Kidney (tissue), 14 donors: ENCODE measurements around the gene LYPD3. TPM values are rescaled to one million over a fixed set of nuclear protein-coding genes. Genes with fewer than 3 reads are reported as not detected.

ENCODE experiments used
- DNase-seq, 5 donors: peaks; one replicate each; pipeline ENCODE4 v3.0.0-alpha.2; 2013 to 2020
- FAIRE-seq: peaks from 2 replicates; lab custom pipeline; 2012; peaks lifted over from hg19 to GRCh38; lab: Jason Lieb, UNC
- H3K27ac ChIP-seq, 2 donors: one replicate each; pipeline ENCODE4 v1.7.0; 2013; ENCODE audit warnings: low read depth in 2 of 2, low read length in 2 of 2, inconsistent platforms in 1 of 2
- H3K27me3 ChIP-seq: one replicate; pipeline ENCODE4 v1.7.1; 2013; ENCODE audit warnings: low read length, inconsistent platforms; ENCODE audit not compliant: control insufficient read depth, insufficient read depth
- H3K36me3 ChIP-seq, 3 donors: one replicate each; pipeline versions ENCODE4 v1.7.0 to v1.7.1; 2013; ENCODE audit warnings: low read length in 3 of 3, control low read depth in 1 of 3, inconsistent platforms in 1 of 3; ENCODE audit not compliant: insufficient read depth in 3 of 3, control insufficient read depth in 2 of 3
- H3K4me1 ChIP-seq, 3 donors: one replicate each; pipeline versions ENCODE4 v1.7.0 to v1.7.1; 2013; ENCODE audit warnings: low read length in 3 of 3, inconsistent platforms in 1 of 3, low read depth in 1 of 3; ENCODE audit not compliant: control insufficient read depth in 2 of 3, insufficient read depth in 2 of 3
- H3K4me3 ChIP-seq, 3 donors: one replicate each; pipeline versions ENCODE4 v1.7.0 to v1.8.1; 2013; ENCODE audit warnings: low read length in 3 of 3, control low read depth in 1 of 3, inconsistent platforms in 1 of 3
- H3K9ac ChIP-seq, 3 donors: one replicate each; pipeline versions ENCODE4 v1.7.0 to v1.7.1; 2013; ENCODE audit warnings: low read length in 3 of 3, control low read depth in 1 of 3, inconsistent platforms in 1 of 3
- H3K9me3 ChIP-seq, 3 donors: one replicate each; pipeline versions ENCODE4 v1.7.0 to v1.7.1; 2013; ENCODE audit warnings: low read length in 3 of 3, control low read depth in 1 of 3, inconsistent platforms in 1 of 3; ENCODE audit not compliant: control insufficient read depth in 2 of 3, insufficient read depth in 1 of 3
- CTCF ChIP-seq: IDR thresholded peaks from 3 replicates; pipeline ENCODE4 v1.5.1; 2012; ENCODE audit warnings: mild to moderate bottlenecking, moderate library complexity, borderline replicate concordance; ENCODE audit not compliant: insufficient read depth; ENCODE audit errors: extremely low read depth
- intact Hi-C: fragments of 100-400 bp; cut with DNase I; formaldehyde crosslinking; loops from one replicate; pipeline ENCODE4 v1.11.1; 2022
- polyA plus RNA-seq: library from polyadenylated mRNA; stranded (reverse); fragments of 350-450 nt; fragmentation: Illumina TruSeq; extraction: RNeasy Lipid Tissue Mini Kit (QIAGEN cat#74804); gene quantifications from one replicate; pipeline ENCODE4 v1.2.3, GENCODE V29; 2014; ENCODE audit warnings: low read depth, low replicate concordance; ENCODE audit not compliant: insufficient read depth
- total RNA-seq: library from RNA; stranded (reverse); fragmentation: NEBNext Ultra II Directional; extraction: Animal tissue kit (Norgen Biotek cat#: 25700); gene quantifications from one replicate; pipeline ENCODE4 v1.2.1, GENCODE V29; 2021
- donor health status: control.
- donor health status: control.
- donor health status: control.
- donor health status: control.
- donor health status: control.
- donor health status: DM: yes; HTN: yes; CAD: no.
- donor health status: Normal renal cell carcinoma (clear cell type).

Gene LYPD3
- total and polyA plus RNA-seq, 2 donors from 2014 or later, result 1.7 to 2.2 TPM

- DNase-seq, result peak in 1 of 5 donors; percentile 15
Measured at GRCh38 chr19:43483281-43483680, 17.9 kb upstream of the LYPD3 start.

GRCh38 chr19:43482193-43482592, 16.8 kb upstream of the LYPD3 start:
- no peak for TF ChIP-seq CTCF
- H3K9me3 ChIP-seq, result no peaks in the 10 kb centered on the region
- H3K27ac ChIP-seq, result no peak overlapping the region
- no peaks in the 10 kb centered on the region for H3K4me1 ChIP-seq
- intact Hi-C loops, result no loop called here
- H3K27me3 ChIP-seq, result no peaks in the 10 kb centered on the region
- H3K9ac ChIP-seq, result no peak overlapping the region
- FAIRE-seq (no peak), DNase-seq (peak in 1 of 5 donors; percentile 5)
- H3K36me3 ChIP-seq, result peaks cover 0 to 5% (median 0%) of the 10 kb centered on the region in 3 donors
- H3K4me3 ChIP-seq, result no peak overlapping the region

More at GRCh38 chr19:43483281-43483680, 17.9 kb upstream of the LYPD3 start:
- H3K27ac ChIP-seq, result no peak overlapping the region
- no peak for FAIRE-seq
- no peaks in the 10 kb centered on the region for H3K27me3 ChIP-seq
- H3K4me1 ChIP-seq, result no peaks in the 10 kb centered on the region
- H3K4me3 ChIP-seq, result no peak overlapping the region
- no peak overlapping the region for H3K9ac ChIP-seq
- peaks cover 0 to 5% (median 0%) of the 10 kb centered on the region in 3 donors for H3K36me3 ChIP-seq
- H3K9me3 ChIP-seq, result no peaks in the 10 kb centered on the region
- intact Hi-C loops, result no loop called here
- TF ChIP-seq CTCF, result no peak

GRCh38 chr19:43481701-43482100, 16.3 kb upstream of the LYPD3 start:
- intact Hi-C loops, result no loop called here
- no peaks in the 10 kb centered on the region for H3K4me1 ChIP-seq
- FAIRE-seq, result no peak

More at GRCh38 chr19:43481701-43482100, 16.3 kb upstream of the LYPD3 start:
- Histone ChIP-seq H3K9ac (no peak overlapping the region), H3K4me3 (no peak overlapping the region), H3K27me3 (no peaks in the 10 kb centered on the region), H3K36me3 (peaks cover 0 to 5% (median 0%) of the 10 kb centered on the region in 3 donors), H3K27ac (no peak overlapping the region), H3K9me3 (no peaks in the 10 kb centered on the region)
- DNase-seq, result peak in 1 of 5 donors; percentile 10
- no peak for TF ChIP-seq CTCF
